Measurements from ENCODE around the gene OR52B6.

Gene OR52B6, protein sequence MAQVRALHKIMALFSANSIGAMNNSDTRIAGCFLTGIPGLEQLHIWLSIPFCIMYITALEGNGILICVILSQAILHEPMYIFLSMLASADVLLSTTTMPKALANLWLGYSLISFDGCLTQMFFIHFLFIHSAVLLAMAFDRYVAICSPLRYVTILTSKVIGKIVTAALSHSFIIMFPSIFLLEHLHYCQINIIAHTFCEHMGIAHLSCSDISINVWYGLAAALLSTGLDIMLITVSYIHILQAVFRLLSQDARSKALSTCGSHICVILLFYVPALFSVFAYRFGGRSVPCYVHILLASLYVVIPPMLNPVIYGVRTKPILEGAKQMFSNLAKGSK

DNA sequence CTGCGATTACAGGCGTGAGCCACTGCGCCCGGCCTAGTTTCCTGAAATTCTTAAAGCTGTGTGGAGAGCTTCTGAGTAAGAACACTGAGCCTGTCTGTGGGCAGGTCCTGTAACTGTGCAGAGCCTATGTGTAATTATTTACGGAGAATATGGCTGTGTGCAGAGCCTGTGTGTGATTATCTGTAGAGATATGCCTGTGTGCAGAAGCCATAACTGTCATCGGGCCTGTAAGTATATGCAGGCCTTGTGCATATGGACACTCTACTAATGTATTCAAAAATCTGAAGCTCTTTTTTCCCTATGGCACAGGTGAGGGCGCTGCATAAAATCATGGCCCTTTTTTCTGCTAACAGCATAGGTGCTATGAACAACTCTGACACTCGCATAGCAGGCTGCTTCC, at the start of gene OR52B6:
Gene OR52B6 (plus strand): TSS at position 301 of the 400 bp plus-strand sequence. CDS start 0 bp downstream, at position 301.
- no peaks in the 10 kb centered on the region for H3K27me3 ChIP-seq (ENCODE audit: control insufficient read depth, insufficient read depth, low read length)
- H3K36me3 ChIP-seq (ENCODE audit: control insufficient read depth, insufficient read depth, low read length): no peaks in the 10 kb centered on the region
- H3K9me3 ChIP-seq (ENCODE audit: control insufficient read depth, insufficient read depth, low read length): no peaks in the 10 kb centered on the region
- DNase-seq (ENCODE audit: low read depth, low spot score): no peak
- H3K27ac ChIP-seq (ENCODE audit: low read length): no peak within 1 kb of the TSS
- no peaks in the 10 kb centered on the region for H3K4me1 ChIP-seq (ENCODE audit: control insufficient read depth, insufficient read depth, low read length)
- WGBS (ENCODE audit: insufficient coverage, insufficient read length): no CpG with 5 or more reads among the region's 8 CpGs
- H3K4me3 ChIP-seq (ENCODE audit: low read length): no peak within 1 kb of the TSS

DNA sequence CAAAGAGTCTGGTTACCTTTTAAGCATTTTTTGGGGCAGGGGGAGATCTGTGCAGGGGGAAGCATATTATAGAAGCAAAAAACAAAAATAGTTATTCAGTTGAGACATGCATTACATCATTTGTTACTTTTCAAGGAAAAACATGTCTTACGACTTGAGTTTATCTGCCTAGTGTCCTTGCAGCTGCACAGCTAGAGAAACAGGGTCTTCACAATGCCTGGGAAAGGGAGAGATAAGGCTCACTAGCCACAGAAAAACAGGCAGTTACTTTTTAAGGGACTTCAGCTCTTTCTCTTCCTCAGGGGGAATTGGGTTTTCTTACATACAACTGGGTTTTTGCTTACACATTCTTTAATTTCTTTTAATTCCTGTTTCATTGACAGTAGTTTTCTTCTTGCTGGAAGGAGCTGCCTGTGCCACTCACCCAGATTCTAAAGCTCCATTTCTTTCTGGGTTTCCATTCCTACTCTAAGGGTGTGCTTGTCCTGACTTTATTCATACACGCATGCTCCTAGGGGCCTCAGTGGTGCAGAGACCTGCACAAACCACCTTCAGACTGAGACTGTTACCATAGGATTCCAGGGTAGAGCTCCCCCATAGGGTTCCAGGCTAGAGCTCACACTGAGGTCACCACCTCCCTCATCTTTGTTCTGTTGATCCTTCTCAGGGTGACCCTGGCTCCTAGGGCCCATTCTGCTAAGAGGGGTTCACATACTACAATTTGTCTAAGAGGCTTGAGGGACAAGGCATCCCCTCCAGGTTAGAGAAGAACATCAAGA, 49.4 kb upstream of the OR52B6 start:
- DNase-seq (ENCODE audit: low read depth, low spot score): no peak
- Histone ChIP-seq H3K36me3 (ENCODE audit: control insufficient read depth, insufficient read depth, low read length) (no peaks in the 10 kb centered on the region), H3K4me1 (ENCODE audit: control insufficient read depth, insufficient read depth, low read length) (no peaks in the 10 kb centered on the region), H3K27me3 (ENCODE audit: control insufficient read depth, insufficient read depth, low read length) (no peaks in the 10 kb centered on the region), H3K9me3 (ENCODE audit: control insufficient read depth, insufficient read depth, low read length) (no peaks in the 10 kb centered on the region), H3K27ac (ENCODE audit: low read length) (no peak overlapping the region), H3K4me3 (ENCODE audit: low read length) (no peak overlapping the region)
- WGBS (ENCODE audit: insufficient coverage, insufficient read length): no CpG with 5 or more reads among the region's 2 CpGs

DNA sequence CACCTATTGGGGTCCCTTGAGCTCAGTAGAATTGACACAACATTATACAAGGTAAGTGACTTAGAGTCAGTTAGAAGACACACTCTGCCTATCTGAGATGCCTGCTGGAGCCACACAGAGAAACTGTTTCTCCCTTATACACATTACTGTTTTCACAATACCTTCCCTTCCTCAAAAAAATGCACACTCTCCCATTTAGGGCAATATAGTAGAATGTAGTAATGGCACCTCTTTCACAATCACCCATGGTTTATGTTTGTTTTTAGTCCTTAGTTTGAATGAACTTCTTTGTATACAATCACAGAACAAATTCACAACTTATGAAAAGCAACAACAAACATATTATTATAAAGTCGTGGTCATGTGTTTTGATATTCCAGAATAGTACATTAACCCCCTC, 46.6 kb upstream of the OR52B6 start:
- Histone ChIP-seq H3K36me3 (ENCODE audit: control insufficient read depth, insufficient read depth, low read length) (no peaks in the 10 kb centered on the region), H3K4me3 (ENCODE audit: low read length) (no peak overlapping the region), H3K9me3 (ENCODE audit: control insufficient read depth, insufficient read depth, low read length) (no peaks in the 10 kb centered on the region), H3K27ac (ENCODE audit: low read length) (no peak overlapping the region), H3K4me1 (ENCODE audit: control insufficient read depth, insufficient read depth, low read length) (no peaks in the 10 kb centered on the region), H3K27me3 (ENCODE audit: control insufficient read depth, insufficient read depth, low read length) (no peaks in the 10 kb centered on the region)
- no CpG with 5 or more reads among the region's 1 CpG for WGBS (ENCODE audit: insufficient coverage, insufficient read length)
- no peak for DNase-seq (ENCODE audit: low read depth, low spot score)

DNA sequence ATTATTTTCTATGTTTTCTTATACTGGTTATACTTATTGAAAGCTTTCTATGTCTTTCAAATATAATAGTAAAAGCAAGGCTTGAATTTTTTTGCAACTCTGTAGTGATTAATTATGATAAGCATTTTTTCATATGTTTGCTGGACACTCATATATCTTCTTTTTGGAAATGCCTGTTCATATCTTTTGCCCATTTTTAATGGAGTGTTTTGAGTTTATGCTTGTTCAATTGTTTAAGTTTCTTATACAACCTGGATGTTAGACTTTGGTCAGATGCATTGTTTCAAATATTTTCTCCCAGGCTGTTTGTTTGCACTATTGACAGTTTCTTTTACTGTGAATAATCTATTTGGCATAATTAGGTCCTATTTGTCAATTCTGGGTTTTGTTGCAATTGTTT, 44.2 kb upstream of the OR52B6 start:
- Histone ChIP-seq H3K36me3 (ENCODE audit: control insufficient read depth, insufficient read depth, low read length) (no peaks in the 10 kb centered on the region), H3K9me3 (ENCODE audit: control insufficient read depth, insufficient read depth, low read length) (no peaks in the 10 kb centered on the region), H3K4me1 (ENCODE audit: control insufficient read depth, insufficient read depth, low read length) (no peaks in the 10 kb centered on the region), H3K27ac (ENCODE audit: low read length) (no peak overlapping the region), H3K27me3 (ENCODE audit: control insufficient read depth, insufficient read depth, low read length) (no peaks in the 10 kb centered on the region), H3K4me3 (ENCODE audit: low read length) (no peak overlapping the region)
- DNase-seq (ENCODE audit: low read depth, low spot score): no peak

DNA sequence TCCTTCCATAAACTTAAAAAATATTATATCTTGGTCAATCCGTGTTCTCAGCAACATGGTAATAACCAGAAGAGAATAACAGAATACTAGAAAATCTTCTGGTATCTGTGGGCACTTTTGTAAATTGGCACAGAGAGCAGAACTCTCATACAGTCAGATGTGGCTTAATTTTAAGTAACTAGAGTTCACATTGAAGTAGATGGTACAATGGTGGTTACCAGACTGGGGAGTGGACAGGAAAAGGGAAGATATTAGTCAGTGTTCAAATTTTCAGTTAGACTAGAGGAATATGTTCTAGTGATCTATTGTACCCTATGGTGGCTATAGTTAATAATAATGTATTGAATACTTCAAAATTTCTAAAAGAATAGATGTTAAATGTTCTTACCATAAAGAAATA, 39.2 kb upstream of the OR52B6 start:
- no CpG with 5 or more reads among the region's 1 CpG for WGBS (ENCODE audit: insufficient coverage, insufficient read length)
- Histone ChIP-seq H3K27ac (ENCODE audit: low read length) (no peak overlapping the region), H3K4me3 (ENCODE audit: low read length) (no peak overlapping the region), H3K27me3 (ENCODE audit: control insufficient read depth, insufficient read depth, low read length) (no peaks in the 10 kb centered on the region), H3K36me3 (ENCODE audit: control insufficient read depth, insufficient read depth, low read length) (no peaks in the 10 kb centered on the region), H3K9me3 (ENCODE audit: control insufficient read depth, insufficient read depth, low read length) (no peaks in the 10 kb centered on the region), H3K4me1 (ENCODE audit: control insufficient read depth, insufficient read depth, low read length) (no peaks in the 10 kb centered on the region)
- no peak for DNase-seq (ENCODE audit: low read depth, low spot score)

DNA sequence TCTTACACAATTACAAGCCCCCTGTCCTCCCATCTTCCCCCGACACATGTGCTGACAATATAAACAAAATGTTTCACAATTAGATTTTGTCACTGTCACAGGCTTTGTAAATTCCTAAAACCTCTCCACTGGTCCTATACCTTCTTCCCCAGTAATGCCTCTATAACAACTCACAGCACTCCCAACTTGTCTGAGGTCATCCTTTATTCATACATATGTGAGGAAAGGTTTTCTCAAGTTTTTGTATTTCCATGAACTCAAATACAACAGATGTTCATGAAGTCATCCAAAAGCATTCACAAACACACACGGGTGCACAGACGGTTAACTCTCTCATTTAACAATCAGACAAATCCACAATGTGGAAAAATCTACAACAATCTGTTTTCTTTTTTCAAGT, 34.2 kb upstream of the OR52B6 start:
- no peaks in the 10 kb centered on the region for H3K36me3 ChIP-seq (ENCODE audit: control insufficient read depth, insufficient read depth, low read length)
- no peaks in the 10 kb centered on the region for H3K27me3 ChIP-seq (ENCODE audit: control insufficient read depth, insufficient read depth, low read length)
- no peak overlapping the region for H3K4me3 ChIP-seq (ENCODE audit: low read length)
- no peak for DNase-seq (ENCODE audit: low read depth, low spot score)
- WGBS (ENCODE audit: insufficient coverage, insufficient read length): 100% methylated on average over 1 of the region's 3 CpGs
- H3K27ac ChIP-seq (ENCODE audit: low read length): no peak overlapping the region
- no peaks in the 10 kb centered on the region for H3K9me3 ChIP-seq (ENCODE audit: control insufficient read depth, insufficient read depth, low read length)
- no peaks in the 10 kb centered on the region for H3K4me1 ChIP-seq (ENCODE audit: control insufficient read depth, insufficient read depth, low read length)

DNA sequence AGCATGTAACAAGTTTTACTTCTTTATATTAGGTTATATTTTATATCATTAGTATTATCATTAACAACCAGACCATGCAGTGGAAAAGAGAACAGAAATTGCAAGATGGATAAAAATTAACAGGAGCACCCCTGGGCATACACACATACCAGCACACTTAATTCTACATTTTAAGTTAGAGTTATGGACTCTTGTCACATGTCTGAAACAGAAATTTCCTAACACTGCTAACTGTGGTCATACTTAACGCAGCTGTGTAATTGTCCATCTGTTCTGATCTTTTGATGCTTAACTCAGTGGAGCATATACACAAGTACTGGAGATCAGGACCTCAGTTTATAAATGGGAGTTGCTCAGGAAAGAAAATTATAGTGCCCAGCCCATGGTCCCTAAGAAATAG, 32.7 kb upstream of the OR52B6 start:
- no peak overlapping the region for H3K27ac ChIP-seq (ENCODE audit: low read length)
- no CpG with 5 or more reads among the region's 1 CpG for WGBS (ENCODE audit: insufficient coverage, insufficient read length)

DNA sequence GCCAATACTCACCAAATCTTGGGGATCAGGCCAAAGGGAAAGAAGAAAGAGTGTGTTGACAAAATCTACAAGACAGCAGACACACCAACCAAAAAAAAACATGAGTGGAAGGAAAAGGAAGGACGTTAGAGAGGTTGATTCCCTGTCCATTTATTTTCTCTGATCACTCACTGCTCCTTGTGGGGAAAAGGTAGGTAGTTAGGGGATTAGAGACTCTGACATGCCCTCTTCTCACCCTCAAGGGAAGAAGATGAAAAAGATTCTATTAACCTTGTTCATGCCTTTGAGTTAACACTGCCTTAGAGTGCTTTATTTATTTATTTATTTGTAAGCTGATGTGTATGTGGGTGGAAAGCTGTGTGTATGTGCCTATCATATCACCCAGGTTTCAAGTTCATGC, 32.2 kb upstream of the OR52B6 start, which contains the start of gene OR52H1:
Gene OR52H1 (minus strand): TSS at position 101 of the 400 bp plus-strand sequence. CDS start 3,035 bp downstream, outside the sequence.
- H3K36me3 ChIP-seq (ENCODE audit: control insufficient read depth, insufficient read depth, low read length): no peaks in the 10 kb centered on the region
- WGBS (ENCODE audit: insufficient coverage, insufficient read length): no CpG with 5 or more reads among the region's 1 CpG
- H3K4me1 ChIP-seq (ENCODE audit: control insufficient read depth, insufficient read depth, low read length): no peaks in the 10 kb centered on the region
- H3K27ac ChIP-seq (ENCODE audit: low read length): no peak within 1 kb of the TSS
- no peak within 1 kb of the TSS for H3K4me3 ChIP-seq (ENCODE audit: low read length)
- DNase-seq (ENCODE audit: low read depth, low spot score): no peak
- no peaks in the 10 kb centered on the region for H3K9me3 ChIP-seq (ENCODE audit: control insufficient read depth, insufficient read depth, low read length)
- no peaks in the 10 kb centered on the region for H3K27me3 ChIP-seq (ENCODE audit: control insufficient read depth, insufficient read depth, low read length)

More for the DNA sequence above, 32.7 kb upstream of the OR52B6 start:
- no peaks in the 10 kb centered on the region for H3K4me1 ChIP-seq (ENCODE audit: control insufficient read depth, insufficient read depth, low read length)
- no peaks in the 10 kb centered on the region for H3K36me3 ChIP-seq (ENCODE audit: control insufficient read depth, insufficient read depth, low read length)
- no peak overlapping the region for H3K4me3 ChIP-seq (ENCODE audit: low read length)
- DNase-seq (ENCODE audit: low read depth, low spot score): no peak
- no peaks in the 10 kb centered on the region for H3K9me3 ChIP-seq (ENCODE audit: control insufficient read depth, insufficient read depth, low read length)
- no peaks in the 10 kb centered on the region for H3K27me3 ChIP-seq (ENCODE audit: control insufficient read depth, insufficient read depth, low read length)

DNA sequence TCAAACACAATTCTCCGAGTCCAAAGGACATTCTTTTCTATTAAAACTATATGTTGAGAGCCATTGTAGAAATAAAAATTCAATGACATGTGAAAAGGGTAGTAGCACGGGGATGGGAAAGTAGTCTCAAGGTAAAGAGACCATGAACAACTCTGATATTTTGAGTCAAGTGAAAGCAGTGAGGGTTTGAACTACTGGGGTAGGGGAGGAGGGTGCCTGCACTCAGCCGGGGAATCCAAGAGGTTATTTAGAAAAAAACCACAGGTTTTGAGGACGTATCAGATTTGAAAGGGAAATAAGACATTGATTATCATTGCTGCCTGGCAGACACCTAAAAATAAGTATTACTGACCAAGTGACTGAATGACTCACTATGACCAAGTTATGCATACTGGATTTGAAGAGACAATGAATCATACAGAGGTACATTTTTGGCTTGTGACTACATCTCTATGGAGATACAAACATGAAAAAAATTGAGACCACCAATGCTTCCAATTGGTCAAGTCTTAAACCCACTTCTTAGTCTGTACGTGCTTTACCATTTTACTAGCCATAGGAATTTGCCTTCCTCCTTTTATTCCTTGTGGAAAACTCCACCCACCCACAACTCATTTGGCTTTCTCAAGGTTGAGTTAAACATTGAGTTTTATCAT, 30.1 kb upstream of the OR52B6 start:
- no peak for DNase-seq (ENCODE audit: low read depth, low spot score)
- Histone ChIP-seq H3K27me3 (ENCODE audit: control insufficient read depth, insufficient read depth, low read length) (no peaks in the 10 kb centered on the region), H3K4me3 (ENCODE audit: low read length) (no peak overlapping the region), H3K9me3 (ENCODE audit: control insufficient read depth, insufficient read depth, low read length) (no peaks in the 10 kb centered on the region), H3K4me1 (ENCODE audit: control insufficient read depth, insufficient read depth, low read length) (no peaks in the 10 kb centered on the region), H3K36me3 (ENCODE audit: control insufficient read depth, insufficient read depth, low read length) (no peaks in the 10 kb centered on the region), H3K27ac (ENCODE audit: low read length) (no peak overlapping the region)
- no CpG with 5 or more reads among the region's 5 CpGs for WGBS (ENCODE audit: insufficient coverage, insufficient read length)

DNA sequence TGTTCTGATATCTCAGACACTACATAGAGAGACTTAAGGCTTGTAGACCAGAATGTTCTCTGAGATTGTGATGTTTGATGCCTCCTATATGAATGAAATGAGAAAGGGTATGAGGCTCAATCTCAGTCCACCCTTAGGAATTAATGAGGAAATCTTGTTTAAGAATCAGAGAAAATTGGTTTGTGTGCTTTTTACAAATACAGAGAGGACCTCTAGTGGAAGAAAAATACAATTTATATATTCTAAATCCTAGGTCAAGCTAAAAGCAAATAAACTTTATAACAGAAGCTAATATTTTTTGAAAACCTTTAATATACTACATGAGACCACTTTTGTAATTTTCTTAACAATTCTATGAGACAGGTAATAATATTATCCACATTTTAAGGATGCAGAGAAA, 27.3 kb upstream of the OR52B6 start:
- Histone ChIP-seq H3K4me1 (ENCODE audit: control insufficient read depth, insufficient read depth, low read length) (no peaks in the 10 kb centered on the region), H3K27me3 (ENCODE audit: control insufficient read depth, insufficient read depth, low read length) (no peaks in the 10 kb centered on the region), H3K4me3 (ENCODE audit: low read length) (no peak overlapping the region), H3K36me3 (ENCODE audit: control insufficient read depth, insufficient read depth, low read length) (no peaks in the 10 kb centered on the region), H3K27ac (ENCODE audit: low read length) (no peak overlapping the region), H3K9me3 (ENCODE audit: control insufficient read depth, insufficient read depth, low read length) (no peaks in the 10 kb centered on the region)
- no peak for DNase-seq (ENCODE audit: low read depth, low spot score)

Measured in iPS DF 6.9 (cell line).